GM19455 (cell line): ENCODE measurements around the gene CCNL1.

Experiments used
- ATAC-seq: cut with Tn5 transposase; IDR thresholded peaks from one replicate; pipeline ENCODE4 v1.9.1; 2021; ENCODE audit not compliant: unreplicated experiment

The CCNL1 gene

GRCh38 chr3:157126365-157126764 is 33.6 kb downstream of the CCNL1 start:
- ATAC-seq = no peak

DNA sequence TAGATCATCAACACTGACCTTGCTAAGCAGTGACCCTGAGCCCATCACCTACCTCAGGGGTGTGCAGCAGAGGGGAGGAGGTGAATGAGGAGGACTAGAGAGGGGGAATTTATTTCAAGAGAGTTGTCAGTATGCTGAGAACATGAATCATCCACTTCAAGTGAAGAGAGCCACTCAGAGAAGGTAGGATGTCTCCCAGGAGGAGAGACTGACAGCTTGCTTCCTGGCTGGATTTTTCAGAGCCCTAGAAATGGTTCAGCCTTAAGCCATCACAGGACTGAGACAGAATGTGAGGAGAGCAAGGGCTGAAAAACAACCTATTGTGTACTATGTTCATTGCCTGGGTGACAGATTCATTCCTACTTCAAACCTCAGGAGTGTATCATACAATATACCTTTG is 34.8 kb downstream of the CCNL1 start:
- no peak for ATAC-seq

DNA sequence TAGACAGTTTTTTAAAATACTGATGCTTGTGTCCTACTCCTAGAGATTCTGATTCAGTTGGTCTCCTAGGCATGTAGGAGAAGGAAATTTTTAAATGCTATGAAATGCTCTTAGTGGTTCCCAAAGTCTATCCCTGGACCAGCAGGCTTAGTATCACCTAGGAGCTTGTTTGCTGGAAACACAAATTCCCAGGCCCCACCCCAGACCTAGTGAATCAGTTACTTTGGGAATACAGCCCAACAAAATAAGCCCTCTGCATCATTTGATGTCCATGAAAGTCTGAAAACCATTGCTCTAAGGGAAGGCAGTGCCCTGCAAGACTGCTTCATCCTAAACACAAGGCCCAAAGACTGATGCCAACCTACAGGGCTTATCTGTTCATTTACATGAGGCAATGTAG is 36.3 kb downstream of the CCNL1 start:
- ATAC-seq = no peak

GRCh38 chr3:157122832-157123427 is 37.0 kb downstream of the CCNL1 start:
- ATAC-seq = no peak

DNA sequence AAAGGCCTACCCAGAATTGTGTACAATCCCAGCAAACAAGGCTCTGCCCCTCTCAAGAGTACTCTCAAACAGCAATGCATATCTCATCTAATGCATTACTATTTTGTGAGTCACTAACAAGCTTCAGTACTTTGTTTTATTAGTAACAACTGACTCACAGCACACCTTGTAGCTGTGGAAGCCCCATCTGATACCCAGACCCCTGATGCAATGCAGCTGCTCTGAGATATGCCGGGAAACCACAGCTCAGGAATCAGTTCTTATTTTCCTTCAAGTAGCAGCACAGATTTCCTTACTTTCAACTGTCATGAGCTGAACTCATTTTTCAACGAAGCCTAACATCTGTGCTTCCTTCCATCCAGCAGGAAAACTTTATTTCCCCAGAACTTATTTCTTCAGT is 37.8 kb downstream of the CCNL1 start:
- ATAC-seq = no peak

GRCh38 chr3:157121522-157121921 is 38.4 kb downstream of the CCNL1 start:
- ATAC-seq = no peak

DNA sequence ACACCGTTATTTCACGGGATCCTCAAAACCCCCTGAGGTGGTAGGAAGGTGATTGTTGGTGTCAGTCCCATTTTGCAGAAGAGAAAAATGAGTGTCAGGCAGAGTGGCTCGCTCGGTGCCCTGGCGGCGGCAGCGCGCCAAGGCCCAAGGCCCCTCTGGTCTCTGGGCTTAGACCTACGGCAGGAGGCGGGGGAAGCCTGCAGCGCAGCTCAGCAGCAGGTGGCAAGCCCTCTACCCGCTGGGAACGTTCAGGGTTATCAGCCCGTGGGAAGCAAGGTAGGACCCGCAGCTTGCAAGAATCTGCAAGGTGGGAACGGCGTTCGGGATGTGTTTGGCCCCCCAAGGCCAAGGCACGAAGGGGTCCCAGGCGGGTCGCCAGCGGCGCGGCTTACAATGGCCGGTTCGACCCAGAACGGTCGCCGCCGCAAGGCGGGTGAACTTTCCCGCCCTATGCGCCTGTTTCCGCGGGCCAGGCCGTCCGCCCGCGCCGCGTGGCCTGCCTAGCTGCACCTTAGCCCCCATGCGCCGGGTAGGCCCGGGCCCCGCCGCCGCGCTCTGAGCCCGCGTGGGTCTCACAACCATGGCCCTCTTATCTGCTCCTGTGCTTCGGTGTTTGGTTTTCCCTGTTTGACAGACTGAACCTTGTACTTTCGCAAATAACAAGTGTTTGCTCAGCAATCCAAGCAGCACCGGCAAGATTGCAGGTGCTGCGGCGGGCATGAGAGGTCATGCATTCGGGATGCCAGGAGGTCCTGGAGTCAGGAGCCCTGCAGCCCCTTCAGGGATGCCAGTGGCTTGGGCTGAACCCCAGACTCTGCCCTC is 39.7 kb downstream of the CCNL1 start:
- ATAC-seq = no peak

- ATAC-seq = no peak
Measured at GRCh38 chr3:157119369-157119951, 40.5 kb downstream of the CCNL1 start.

DNA sequence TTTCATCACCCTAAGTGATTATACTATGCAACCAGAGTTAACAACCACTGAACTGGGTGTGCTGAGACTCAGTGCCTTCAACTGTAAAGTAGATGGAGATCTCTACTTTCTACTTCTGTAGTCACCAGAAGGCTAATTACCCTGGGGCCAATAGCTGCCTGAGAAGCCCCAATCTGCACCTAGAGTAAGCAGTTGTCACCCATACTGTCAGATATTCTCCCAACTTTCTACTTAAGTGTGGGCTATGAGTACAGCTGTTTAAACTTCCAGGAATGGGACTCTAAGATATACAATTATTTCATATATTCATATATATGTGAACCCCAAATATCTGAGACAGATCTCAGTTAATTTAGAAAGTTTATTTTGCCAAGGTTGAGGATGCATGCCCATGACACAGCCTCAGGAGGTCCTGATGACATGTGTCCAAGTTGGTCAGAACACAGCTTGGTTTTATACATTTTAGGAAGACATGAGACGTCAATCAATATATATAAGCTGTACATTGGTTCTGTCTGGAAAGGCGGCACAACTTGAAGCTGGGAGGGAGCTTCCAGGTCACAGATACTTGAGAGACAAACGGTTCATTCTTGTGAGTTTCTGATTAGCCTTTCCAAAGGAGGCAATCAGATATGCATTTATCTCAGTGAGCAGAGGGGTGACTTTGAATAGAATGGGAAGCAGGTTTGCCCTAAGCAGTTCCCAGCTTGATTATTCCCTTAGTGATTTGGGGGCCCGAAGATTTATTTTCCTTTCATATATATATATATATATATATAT is 41.9 kb downstream of the CCNL1 start:
- no peak for ATAC-seq

DNA sequence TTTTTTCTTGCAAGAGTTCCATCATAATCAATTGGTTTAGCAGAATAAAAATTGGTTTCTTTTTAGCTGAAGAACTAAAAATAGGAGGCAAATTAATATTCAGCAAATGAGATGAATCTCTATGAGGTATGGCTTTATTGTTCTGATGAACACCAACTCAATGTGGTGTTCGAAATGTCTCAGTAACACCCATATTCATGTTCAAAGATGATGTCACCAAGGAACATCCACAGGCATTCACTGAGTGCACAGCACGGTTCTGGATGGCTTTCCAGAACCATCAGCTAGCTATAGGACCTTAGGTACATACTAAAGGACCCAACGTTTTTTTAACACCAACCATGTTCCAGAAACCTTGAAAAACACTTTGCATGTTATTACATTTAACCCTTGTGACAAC is 42.7 kb downstream of the CCNL1 start:
- ATAC-seq = no peak

- no peak for ATAC-seq
Measured at GRCh38 chr3:157116017-157116416, 43.9 kb downstream of the CCNL1 start.

DNA sequence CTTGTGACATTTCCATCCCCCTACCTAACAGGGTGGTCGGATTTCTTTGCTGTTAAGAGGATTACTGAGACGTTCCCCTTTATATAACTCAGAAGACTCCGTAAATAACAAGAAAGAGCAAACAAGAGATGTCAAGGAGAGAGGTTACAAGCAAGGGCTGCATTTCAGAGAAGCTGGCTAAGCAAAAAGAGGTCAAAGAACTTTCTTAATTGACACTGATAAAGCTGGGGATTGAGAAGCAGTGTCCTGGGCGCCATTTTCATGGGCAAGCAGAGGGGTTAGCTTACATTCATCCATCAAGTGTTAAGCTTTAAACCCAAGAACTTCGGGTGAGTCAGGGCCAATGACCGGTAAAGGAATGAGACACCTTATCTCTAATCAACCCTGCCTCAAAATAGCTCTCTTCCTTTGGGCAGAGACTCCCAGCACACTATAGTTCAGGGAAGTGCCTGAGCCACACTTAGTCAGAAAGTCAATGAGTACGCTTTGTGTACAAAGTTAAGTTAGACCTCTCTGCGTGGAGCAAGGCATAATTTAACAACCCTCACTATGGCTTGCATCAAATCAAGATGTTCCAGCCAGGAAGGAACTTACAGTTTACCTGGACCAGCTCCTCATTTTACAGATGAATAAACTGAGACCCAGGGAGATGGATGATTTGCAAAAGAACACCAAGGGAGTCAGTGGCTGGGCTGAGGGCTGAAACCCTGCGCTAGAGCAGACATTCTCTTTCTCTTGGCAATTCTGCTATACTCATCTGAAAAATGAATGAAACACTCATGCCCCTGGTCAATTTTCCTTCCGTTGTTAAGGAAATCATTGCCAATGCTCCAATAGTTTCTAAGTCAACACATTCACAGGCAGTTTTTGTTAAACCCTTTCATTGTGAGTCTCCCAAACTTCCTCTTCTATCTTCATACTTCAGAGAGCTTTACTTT is 44.6 kb downstream of the CCNL1 start:
- ATAC-seq = no peak

DNA sequence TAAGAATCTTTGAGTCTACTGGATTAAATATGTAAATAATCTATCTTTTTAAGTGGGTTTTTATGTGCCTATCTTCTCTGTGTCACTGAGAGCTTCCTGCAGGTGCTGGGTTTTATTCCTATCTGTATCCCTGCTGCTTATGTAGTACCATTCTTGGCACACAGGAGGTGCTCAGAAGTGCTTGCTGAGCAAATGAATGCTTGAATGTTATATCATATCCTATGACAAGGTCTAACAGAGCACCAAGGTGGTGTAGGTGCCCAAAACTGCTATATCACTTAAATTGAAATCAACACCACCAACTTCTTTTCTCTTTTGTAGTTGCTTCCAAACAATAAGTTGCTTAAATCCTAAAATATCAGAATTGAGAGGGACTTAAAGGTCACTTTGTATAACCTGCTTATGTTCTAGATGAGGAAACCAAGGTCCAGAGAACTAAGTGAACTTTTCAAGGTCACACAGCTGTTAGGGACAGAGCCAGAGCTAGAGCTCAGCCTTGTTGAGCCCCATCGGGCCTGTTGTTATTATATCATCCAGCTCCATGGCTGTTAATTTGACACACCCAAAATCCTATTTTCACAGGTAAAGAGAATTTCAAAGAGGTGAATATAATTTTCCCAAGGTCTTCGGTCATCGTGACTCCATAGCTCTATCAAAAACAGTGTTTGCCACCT is 46.0 kb downstream of the CCNL1 start:
- no peak for ATAC-seq

- ATAC-seq = no peak
Measured at GRCh38 chr3:157112536-157112935, 47.4 kb downstream of the CCNL1 start.

DNA sequence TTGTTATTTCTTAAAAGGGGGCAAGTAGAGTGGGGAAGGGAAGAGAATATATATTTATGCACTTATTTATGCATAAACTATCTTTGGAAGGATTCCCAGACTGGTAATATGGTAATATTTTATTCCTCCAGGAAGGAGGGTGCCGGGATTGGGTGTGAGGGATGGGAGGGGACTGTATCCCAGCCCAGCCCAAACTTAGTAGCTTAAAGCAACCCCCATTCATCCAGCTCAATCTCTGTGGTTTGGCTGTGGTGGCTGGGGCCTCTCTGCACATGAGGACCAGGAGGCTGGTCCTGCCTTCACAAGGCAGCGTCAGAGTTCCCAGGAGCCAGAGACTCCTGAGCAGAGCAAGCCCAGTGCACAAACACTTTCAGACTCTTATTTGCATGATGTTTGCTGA is 48.4 kb downstream of the CCNL1 start:
- ATAC-seq = no peak

DNA sequence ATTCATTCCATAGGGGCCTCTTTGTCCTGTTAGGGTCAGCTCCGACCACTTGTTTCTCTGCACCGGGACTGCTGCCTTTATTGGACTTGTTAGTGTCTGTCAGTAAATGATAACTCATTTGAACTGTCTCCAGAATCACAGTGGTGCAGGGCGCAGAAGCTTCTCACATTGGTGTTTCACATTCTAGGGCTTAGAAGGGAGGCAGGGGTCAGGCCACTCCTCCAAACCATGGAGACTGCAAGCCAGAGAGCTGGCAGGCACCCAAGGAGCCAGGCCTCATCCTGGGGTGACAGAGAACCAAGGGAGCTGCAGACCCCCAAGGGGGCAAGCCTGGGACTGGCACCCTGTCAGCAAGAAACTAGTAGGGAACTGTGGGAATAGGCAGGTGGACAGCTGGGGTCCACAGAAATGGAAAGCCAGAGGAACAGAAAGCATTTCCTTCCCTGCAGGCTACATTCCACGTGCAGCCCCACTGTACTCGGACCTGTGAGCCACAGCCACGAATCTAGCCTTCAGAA is 49.1 kb downstream of the CCNL1 start:
- ATAC-seq = no peak

DNA sequence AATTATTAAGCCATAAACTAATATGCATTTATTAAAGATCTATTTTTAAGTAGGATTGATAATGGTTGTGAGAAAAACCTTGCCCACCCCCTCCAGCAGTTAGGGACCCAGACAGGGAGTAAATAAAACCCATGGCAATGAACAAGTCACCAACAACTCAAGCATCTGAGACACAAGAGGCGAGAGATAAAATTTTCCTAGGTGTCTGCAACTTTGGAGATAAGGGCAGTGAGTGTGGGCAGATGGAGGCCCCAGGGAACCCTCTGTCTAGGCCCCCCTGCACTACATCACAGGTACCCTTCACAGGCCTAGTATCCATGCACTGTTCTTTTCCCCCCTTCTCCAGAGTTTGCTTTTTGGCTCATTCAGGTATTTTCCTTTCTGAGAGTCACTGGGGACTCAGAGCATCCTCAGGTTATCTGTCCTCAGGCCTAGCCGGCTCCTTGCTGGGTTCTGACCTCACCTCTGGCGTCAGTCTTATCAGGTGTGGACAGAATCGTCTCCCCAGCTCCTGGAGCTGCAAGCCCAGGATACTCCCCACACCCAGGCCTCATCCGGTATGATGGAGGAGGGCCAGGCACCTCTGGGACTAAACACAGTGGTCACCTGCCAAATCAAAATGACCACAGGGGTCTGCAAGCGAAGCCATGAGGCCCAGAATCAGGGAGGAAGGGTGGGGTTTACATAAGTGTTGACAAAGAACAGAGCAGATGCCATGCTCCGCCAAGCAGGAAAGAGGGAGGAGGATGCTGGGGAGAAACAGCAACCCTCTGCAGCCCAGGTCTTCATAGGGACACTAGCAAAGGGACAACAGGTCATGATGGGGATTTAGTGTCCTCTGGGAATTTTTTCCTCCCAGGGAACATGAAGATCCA is 50.4 kb downstream of the CCNL1 start:
- no peak for ATAC-seq

DNA sequence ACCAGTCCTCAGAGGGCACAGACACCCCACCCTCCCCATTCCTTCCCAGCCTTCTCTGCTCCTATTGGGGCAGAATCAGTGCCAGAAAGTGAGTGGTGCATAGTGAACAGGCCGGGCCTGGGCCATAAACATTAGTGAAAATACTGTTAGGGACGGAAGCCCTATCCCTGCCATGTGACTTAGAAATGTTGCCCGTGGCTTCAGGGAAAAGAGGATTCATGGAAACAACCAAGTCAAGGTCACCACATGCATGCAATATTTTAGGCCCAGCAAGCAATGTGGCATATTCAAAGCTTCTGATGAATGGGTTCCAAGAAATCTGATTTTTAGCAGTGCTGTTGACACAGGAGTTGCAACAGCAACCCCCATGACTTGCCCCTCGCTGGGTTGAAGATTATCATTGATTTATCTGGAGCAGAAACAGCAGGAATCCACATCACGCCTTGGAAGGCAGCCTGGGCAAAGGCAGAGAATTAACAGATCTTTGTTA is 52.3 kb downstream of the CCNL1 start:
- no peak for ATAC-seq

DNA sequence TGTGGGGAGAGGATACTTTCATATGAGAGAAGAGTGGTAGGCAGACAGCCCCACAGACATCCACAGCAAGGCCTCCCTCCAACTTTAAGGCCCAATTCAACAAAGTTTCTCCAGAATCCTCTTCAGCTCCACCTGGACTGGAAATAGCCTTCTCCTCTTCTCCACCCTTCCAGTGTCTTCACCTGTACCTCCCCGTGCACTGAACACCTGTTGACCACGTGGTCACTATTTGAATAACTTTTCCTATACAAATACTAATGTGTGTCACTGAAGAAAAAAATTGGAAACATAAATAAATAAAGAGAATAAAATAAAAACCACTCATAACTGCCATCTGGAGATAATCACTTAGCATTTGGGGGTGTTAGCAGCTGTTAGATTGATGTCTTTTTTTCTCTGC is 52.9 kb downstream of the CCNL1 start:
- no peak for ATAC-seq
